HG03469 (cell line): Measurements from ENCODE around the gene TPH1.
"Not testable (repeated sequence)": the region's sequence is repeated elsewhere in the genome, so short reads cannot be mapped to it uniquely, and the experiment has no call there.

Experiments
- ATAC-seq: cut with Tn5 transposase; IDR thresholded peaks from one replicate; pipeline ENCODE4 v1.9.1; 2021; ENCODE audit warnings: mild to moderate bottlenecking, moderate library complexity, moderate number of reproducible peaks; ENCODE audit not compliant: unreplicated experiment

TPH1 gene

GRCh38 chr11:18027475-18027874 lies 18.6 kb downstream of the TPH1 start:
- ATAC-seq = no peak

GRCh38 chr11:18022419-18022818 lies 23.6 kb downstream of the TPH1 start:
- ATAC-seq = no peak

GRCh38 chr11:18019650-18020049 lies 26.4 kb downstream of the TPH1 start:
- ATAC-seq = no peak

GRCh38 chr11:18016789-18017188 lies 29.3 kb downstream of the TPH1 start:
- no peak for ATAC-seq

- ATAC-seq = no peak
Measured at GRCh38 chr11:18014876-18015275, 31.2 kb downstream of the TPH1 start.

- ATAC-seq = no peak
Measured at GRCh38 chr11:18013790-18014507, 32.1 kb downstream of the TPH1 start.

GRCh38 chr11:18012906-18013781 lies 32.9 kb downstream of the TPH1 start, which contains the start of gene SERGEF:
Gene SERGEF, minus strand, starts transcription at chr11:18013047. Its CDS starts 37 bp downstream, at chr11:18013010.
- peak; percentile 90 for ATAC-seq

- ATAC-seq = no peak
Measured at GRCh38 chr11:18012122-18012905, 33.8 kb downstream of the TPH1 start.

GRCh38 chr11:18011633-18012032 lies 34.4 kb downstream of the TPH1 start:
- no peak for ATAC-seq

GRCh38 chr11:18010977-18011586 lies 35.0 kb downstream of the TPH1 start:
- no peak for ATAC-seq

GRCh38 chr11:18010121-18010670 lies 35.9 kb downstream of the TPH1 start:
- ATAC-seq = no peak

GRCh38 chr11:18005376-18006129 lies 40.5 kb downstream of the TPH1 start:
- ATAC-seq = no peak

- no peak for ATAC-seq
Measured at GRCh38 chr11:18001191-18001590, 44.9 kb downstream of the TPH1 start.

- ATAC-seq = no peak
Measured at GRCh38 chr11:18000760-18001159, 45.3 kb downstream of the TPH1 start.

GRCh38 chr11:18000128-18000527 lies 45.9 kb downstream of the TPH1 start:
- not testable (repeated sequence) for ATAC-seq
